ENCODE measurements around the gene FAM3A. TPM values are rescaled to one million over a fixed set of nuclear protein-coding genes. Genes with fewer than 3 reads are reported as not detected.

The FAM3A gene
- total RNA-seq, 4 donors from 2014 or later = 27.7 to 58.3 (median 34.7) TPM

GRCh38 chrX:154467556-154467955 lies 48.5 kb downstream of the FAM3A start:
- DNase-seq (ENCODE audit: low spot score) (no peak), ATAC-seq (ENCODE audit: low FRiP score) (no peak)
- TF ChIP-seq CTCF (IDR thresholded peaks at IDR 0.05) = no peak

- TF ChIP-seq CTCF (IDR thresholded peaks at IDR 0.05) = no peak
- no peak for ATAC-seq (ENCODE audit: low FRiP score)
- DNase-seq (ENCODE audit: low spot score) = no peak
Observed at GRCh38 chrX:154466907-154467306, 49.1 kb downstream of the FAM3A start.

GRCh38 chrX:154466036-154466435 lies 50.0 kb downstream of the FAM3A start:
- DNase-seq (ENCODE audit: low spot score) = no peak
- no peak for TF ChIP-seq CTCF (IDR thresholded peaks at IDR 0.05)
- no peak for ATAC-seq (ENCODE audit: low FRiP score)

GRCh38 chrX:154465601-154466000 lies 50.4 kb downstream of the FAM3A start:
- DNase-seq (ENCODE audit: low spot score) (no peak), ATAC-seq (ENCODE audit: low FRiP score) (no peak)
- no peak for TF ChIP-seq CTCF (IDR thresholded peaks at IDR 0.05)

GRCh38 chrX:154464806-154465365 lies 51.1 kb downstream of the FAM3A start:
- no peak for DNase-seq (ENCODE audit: low spot score)
- TF ChIP-seq CTCF (IDR thresholded peaks at IDR 0.05) = no peak
- no peak for ATAC-seq (ENCODE audit: low FRiP score)

- no peak for ATAC-seq (ENCODE audit: low FRiP score)
- DNase-seq (ENCODE audit: low spot score) = no peak
- no peak for TF ChIP-seq CTCF (IDR thresholded peaks at IDR 0.05)
Observed at GRCh38 chrX:154463611-154464220, 52.3 kb downstream of the FAM3A start.

GRCh38 chrX:154462396-154462795 lies 53.6 kb downstream of the FAM3A start:
- no peak for DNase-seq (ENCODE audit: low spot score)
- no peak for TF ChIP-seq CTCF (IDR thresholded peaks at IDR 0.05)
- ATAC-seq (ENCODE audit: low FRiP score) = no peak

Measured in omental fat pad (tissue), 4 donors.